ENCODE measurements around the gene ZNF587B. TPM values are rescaled to one million over a fixed set of nuclear protein-coding genes. Genes with fewer than 3 reads are reported as not detected.
"Not testable (repeated sequence)": the region's sequence is repeated elsewhere in the genome, so short reads cannot be mapped to it uniquely, and the experiment has no call there.

ZNF587B gene
- polyA plus RNA-seq, 3 donors = 0.18 to 6.6 (median 0.56) TPM

- H3K9ac ChIP-seq (ENCODE audit: insufficient read depth, low read length, poor library complexity, severe bottlenecking); H3K4me3 ChIP-seq (replicated peaks in 1 of 3; ENCODE audit: low read depth in 2 of 3, low read length in 3 of 3); H3K27ac Mint-ChIP-seq; H3K4me1 ChIP-seq (ENCODE audit: control insufficient read depth in 1 of 2, insufficient read depth in 2 of 2, low read length in 2 of 2); H2AFZ ChIP-seq (ENCODE audit: insufficient read depth, low read depth, low read length, poor library complexity, severe bottlenecking); H3K4me2 ChIP-seq (replicated peaks; ENCODE audit: extremely low read depth, low read length, poor library complexity, severe bottlenecking); H3K4me1 Mint-ChIP-seq; DNase-seq; H3K27me3 ChIP-seq (ENCODE audit: control insufficient read depth in 2 of 2, insufficient read depth in 2 of 2, low read length in 2 of 2); H3K27ac ChIP-seq (ENCODE audit: low read depth in 1 of 2, low read length in 2 of 2); intact Hi-C loops (cut with micrococcal nuclease); H3K79me2 ChIP-seq (ENCODE audit: insufficient read depth, low read length); H3K4me3 Mint-ChIP-seq; H3K27me3 Mint-ChIP-seq (ENCODE audit: low read depth in 3 of 3); H4K20me1 ChIP-seq (ENCODE audit: insufficient read depth, low read length): not testable (repeated sequence)
- WGBS (ENCODE audit: insufficient coverage) = no CpG with 5 or more reads among the region's 3 CpGs
- peaks cover 67 to 72% of the 10 kb centered on the region in 2 donors for H3K9me3 ChIP-seq (replicated peaks in 1 of 2; ENCODE audit: control insufficient read depth in 1 of 2, insufficient read depth in 1 of 2, low read length in 2 of 2)
- peaks cover 77 to 90% of the 10 kb centered on the region in 2 donors for H3K36me3 Mint-ChIP-seq
- peaks cover 17 to 87% (median 60%) of the 10 kb centered on the region in 7 donors for H3K9me3 Mint-ChIP-seq
- H3K36me3 ChIP-seq (replicated peaks in 1 of 2; ENCODE audit: control insufficient read depth in 1 of 2, insufficient read depth in 2 of 2, low read length in 2 of 2) = peaks cover 67 to 95% of the 10 kb centered on the region in 2 donors
Measured at GRCh38 chr19:57862351-57862750, 32.3 kb downstream of the ZNF587B start.

- Histone ChIP-seq H3K9me3 (replicated peaks in 1 of 2; ENCODE audit: control insufficient read depth in 1 of 2, insufficient read depth in 1 of 2, low read length in 2 of 2) (peaks cover 81 to 82% of the 10 kb centered on the region in 2 donors), H3K9ac (ENCODE audit: insufficient read depth, low read length, poor library complexity, severe bottlenecking) (no peak overlapping the region), H3K79me2 (ENCODE audit: insufficient read depth, low read length) (no peaks in the 10 kb centered on the region), H2AFZ (ENCODE audit: insufficient read depth, low read depth, low read length, poor library complexity, severe bottlenecking) (no peak overlapping the region), H4K20me1 (ENCODE audit: insufficient read depth, low read length) (no peaks in the 10 kb centered on the region), H3K4me1 (ENCODE audit: control insufficient read depth in 1 of 2, insufficient read depth in 2 of 2, low read length in 2 of 2) (no peaks in the 10 kb centered on the region), H3K27me3 (ENCODE audit: control insufficient read depth in 2 of 2, insufficient read depth in 2 of 2, low read length in 2 of 2) (no peaks in the 10 kb centered on the region), H3K4me2 (replicated peaks; ENCODE audit: extremely low read depth, low read length, poor library complexity, severe bottlenecking) (no peak overlapping the region), H3K36me3 (replicated peaks in 1 of 2; ENCODE audit: control insufficient read depth in 1 of 2, insufficient read depth in 2 of 2, low read length in 2 of 2) (peaks cover 29 to 53% of the 10 kb centered on the region in 2 donors), H3K27ac (ENCODE audit: low read depth in 1 of 2, low read length in 2 of 2) (no peak overlapping the region), H3K4me3 (replicated peaks in 1 of 3; ENCODE audit: low read depth in 2 of 3, low read length in 3 of 3) (peak overlapping the region in 1 of 3 experiments; percentile 25)
- 100% methylated on average over 5 of the region's 7 CpGs for WGBS (ENCODE audit: insufficient coverage)
- TF ChIP-seq, protein P1, sequence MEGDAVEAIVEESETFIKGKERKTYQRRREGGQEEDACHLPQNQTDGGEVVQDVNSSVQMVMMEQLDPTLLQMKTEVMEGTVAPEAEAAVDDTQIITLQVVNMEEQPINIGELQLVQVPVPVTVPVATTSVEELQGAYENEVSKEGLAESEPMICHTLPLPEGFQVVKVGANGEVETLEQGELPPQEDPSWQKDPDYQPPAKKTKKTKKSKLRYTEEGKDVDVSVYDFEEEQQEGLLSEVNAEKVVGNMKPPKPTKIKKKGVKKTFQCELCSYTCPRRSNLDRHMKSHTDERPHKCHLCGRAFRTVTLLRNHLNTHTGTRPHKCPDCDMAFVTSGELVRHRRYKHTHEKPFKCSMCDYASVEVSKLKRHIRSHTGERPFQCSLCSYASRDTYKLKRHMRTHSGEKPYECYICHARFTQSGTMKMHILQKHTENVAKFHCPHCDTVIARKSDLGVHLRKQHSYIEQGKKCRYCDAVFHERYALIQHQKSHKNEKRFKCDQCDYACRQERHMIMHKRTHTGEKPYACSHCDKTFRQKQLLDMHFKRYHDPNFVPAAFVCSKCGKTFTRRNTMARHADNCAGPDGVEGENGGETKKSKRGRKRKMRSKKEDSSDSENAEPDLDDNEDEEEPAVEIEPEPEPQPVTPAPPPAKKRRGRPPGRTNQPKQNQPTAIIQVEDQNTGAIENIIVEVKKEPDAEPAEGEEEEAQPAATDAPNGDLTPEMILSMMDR (IDR thresholded peaks at IDR 0.05) = no peak
- no peak for DNase-seq
- Mint-ChIP-seq H3K4me1 (no peaks in the 10 kb centered on the region), H3K36me3 (peaks cover 45 to 49% of the 10 kb centered on the region in 2 donors), H3K27ac (no peak overlapping the region), H3K9me3 (peaks cover 41 to 93% (median 81%) of the 10 kb centered on the region in 7 donors), H3K4me3 (no peak overlapping the region), H3K27me3 (ENCODE audit: low read depth in 3 of 3) (no peaks in the 10 kb centered on the region)
- intact Hi-C loops (cut with micrococcal nuclease) = no loop called here
Measured at GRCh38 chr19:57867868-57868492, 37.9 kb downstream of the ZNF587B start.

- H3K79me2 ChIP-seq (ENCODE audit: insufficient read depth, low read length); H3K4me3 ChIP-seq (replicated peaks in 1 of 3; ENCODE audit: low read depth in 2 of 3, low read length in 3 of 3); H3K4me2 ChIP-seq (replicated peaks; ENCODE audit: extremely low read depth, low read length, poor library complexity, severe bottlenecking); H4K20me1 ChIP-seq (ENCODE audit: insufficient read depth, low read length); H2AFZ ChIP-seq (ENCODE audit: insufficient read depth, low read depth, low read length, poor library complexity, severe bottlenecking); H3K27ac ChIP-seq (ENCODE audit: low read depth in 1 of 2, low read length in 2 of 2); intact Hi-C loops (cut with micrococcal nuclease); DNase-seq; H3K4me1 ChIP-seq (ENCODE audit: control insufficient read depth in 1 of 2, insufficient read depth in 2 of 2, low read length in 2 of 2); H3K9ac ChIP-seq (ENCODE audit: insufficient read depth, low read length, poor library complexity, severe bottlenecking); H3K27me3 ChIP-seq (ENCODE audit: control insufficient read depth in 2 of 2, insufficient read depth in 2 of 2, low read length in 2 of 2); H3K4me3 Mint-ChIP-seq; H3K27me3 Mint-ChIP-seq (ENCODE audit: low read depth in 3 of 3); H3K4me1 Mint-ChIP-seq; H3K27ac Mint-ChIP-seq: not testable (repeated sequence)
- peaks cover 20 to 57% of the 10 kb centered on the region in 2 donors for H3K36me3 ChIP-seq (replicated peaks in 1 of 2; ENCODE audit: control insufficient read depth in 1 of 2, insufficient read depth in 2 of 2, low read length in 2 of 2)
- peaks cover 57 to 95% (median 85%) of the 10 kb centered on the region in 7 donors for H3K9me3 Mint-ChIP-seq
- peaks cover 82 to 90% of the 10 kb centered on the region in 2 donors for H3K9me3 ChIP-seq (replicated peaks in 1 of 2; ENCODE audit: control insufficient read depth in 1 of 2, insufficient read depth in 1 of 2, low read length in 2 of 2)
- WGBS (ENCODE audit: insufficient coverage) = 100% methylated on average over 1 of the region's 6 CpGs
- peaks cover 44 to 46% of the 10 kb centered on the region in 2 donors for H3K36me3 Mint-ChIP-seq
Measured at GRCh38 chr19:57869655-57870054, 39.6 kb downstream of the ZNF587B start.

Data from CD14-positive monocyte (primary cell).